ENCODE data around the gene TICRR.
A peak's percentile ranks its signal among the peaks of the same experiment; 100 is the strongest.
"Not testable (repeated sequence)": the region's sequence is repeated elsewhere in the genome, so short reads cannot be mapped to it uniquely, and the experiment has no call there.

Gene TICRR

GRCh38 chr15:89575146-89575655, at the start of gene TICRR:
Gene TICRR, plus strand, starts transcription at chr15:89575469. Its CDS starts 118 bp downstream, at chr15:89575587.
- DNase-seq, result peak; percentile 99

- no peak for DNase-seq
These were observed 49.1 kb upstream of the TICRR start for GRCh38 chr15:89526181-89526580.

- no peak for DNase-seq
These were observed 48.4 kb upstream of the TICRR start for GRCh38 chr15:89526601-89527441.

GRCh38 chr15:89528757-89529352, 46.4 kb upstream of the TICRR start:
- no peak for DNase-seq

GRCh38 chr15:89530976-89531375, 44.3 kb upstream of the TICRR start:
- no peak for DNase-seq

GRCh38 chr15:89531796-89532537, 43.3 kb upstream of the TICRR start:
- no peak for DNase-seq

- DNase-seq, result no peak
These were observed 41.3 kb upstream of the TICRR start for GRCh38 chr15:89533861-89534544.

- DNase-seq, result no peak
These were observed 36.2 kb upstream of the TICRR start for GRCh38 chr15:89539027-89539426.

- no peak for DNase-seq
These were observed 32.9 kb upstream of the TICRR start for GRCh38 chr15:89542369-89542768.

GRCh38 chr15:89543389-89543788, 31.9 kb upstream of the TICRR start:
- DNase-seq, result no peak

- not testable (repeated sequence) for DNase-seq
These were observed 26.1 kb upstream of the TICRR start for GRCh38 chr15:89549138-89549537.

- no peak for DNase-seq
These were observed 24.8 kb upstream of the TICRR start for GRCh38 chr15:89550427-89550826.

GRCh38 chr15:89551550-89551949, 23.7 kb upstream of the TICRR start:
- DNase-seq, result no peak

GRCh38 chr15:89553632-89554031, 21.6 kb upstream of the TICRR start:
- no peak for DNase-seq

GRCh38 chr15:89554247-89554646, 21.0 kb upstream of the TICRR start:
- no peak for DNase-seq

GRCh38 chr15:89555768-89556167, 19.5 kb upstream of the TICRR start:
- no peak for DNase-seq

- peak; percentile 13 for DNase-seq
These were observed 18.6 kb upstream of the TICRR start for GRCh38 chr15:89556413-89557262.

- DNase-seq, result no peak
These were observed 15.5 kb upstream of the TICRR start for GRCh38 chr15:89559769-89560264.

GRCh38 chr15:89566181-89566580, 9.1 kb upstream of the TICRR start:
- DNase-seq, result no peak

GRCh38 chr15:89566621-89567294, 8.5 kb upstream of the TICRR start:
- DNase-seq, result no peak

- DNase-seq, result no peak
These were observed 6.1 kb upstream of the TICRR start for GRCh38 chr15:89569090-89569745.

Data from SHP77 treated with DMSO at 0.1 percent for 48 hours (cell line).